CD4-positive, alpha-beta T cell (primary cell): ENCODE data around the gene MNX1. TPM values are rescaled to one million over a fixed set of nuclear protein-coding genes. Genes with fewer than 3 reads are reported as not detected.

Source experiments
- ATAC-seq: fragments of 200-7000 bp; cut with Tn5 transposase; one replicate; pipeline ENCODE4 v1.10.0; 2022; ENCODE audit warnings: mild to moderate bottlenecking; ENCODE audit not compliant: poor library complexity
- CTCF ChIA-PET: fragments of 350-600 bp; sonication (Branson Sonifier 250); formaldehyde crosslinking; loops from one replicate; lab custom pipeline; 2021; ENCODE audit warnings: antibody characterized with exemption, inconsistent platforms; lab: Charles Lee
- POLR2A ChIA-PET: fragments of 350-600 bp; sonication (Branson Sonifier 250); formaldehyde crosslinking; loops from one replicate; lab custom pipeline; 2021; ENCODE audit warnings: antibody characterized with exemption, inconsistent platforms; lab: Charles Lee
- DNase-seq, 14 experiments: peaks; one replicate each; pipeline ENCODE4 v3.0.0-alpha.2; 2013 to 2020; ENCODE audit warnings: mixed read lengths in 2 of 14
- H3K27ac ChIP-seq, 2 donors: one replicate each; pipeline versions ENCODE4 v1.5.1 to v1.7.0; 2013; ENCODE audit warnings: low read length in 2 of 2, low read depth in 1 of 2, mild to moderate bottlenecking in 1 of 2
- H3K27me3 ChIP-seq, 2 experiments: 1 replicate in 1 of 2; 2 replicates in 1 of 2; pipeline versions ENCODE4 v1.6.1 to v1.7.0; 2013; ENCODE audit warnings: low read length in 2 of 2, control low read depth in 1 of 2, mild to moderate bottlenecking in 1 of 2, moderate library complexity in 1 of 2; ENCODE audit not compliant: insufficient read depth in 2 of 2, control insufficient read depth in 1 of 2
- H3K36me3 ChIP-seq: one replicate; pipeline ENCODE4 v1.6.1; 2013; ENCODE audit warnings: low read length, control low read depth; ENCODE audit not compliant: insufficient read depth
- H3K4me1 ChIP-seq: one replicate; pipeline ENCODE4 v1.6.1; 2013; ENCODE audit warnings: low read length, control low read depth; ENCODE audit not compliant: insufficient read depth
- H3K4me3 ChIP-seq: one replicate; pipeline ENCODE4 v1.5.1; 2013; ENCODE audit warnings: mild to moderate bottlenecking, low read length, moderate library complexity
- H3K9me3 ChIP-seq, 2 experiments: 1 replicate in 1 of 2; 2 replicates in 1 of 2; pipeline versions ENCODE4 v1.6.1 to v1.7.0; 2013; ENCODE audit warnings: low read length in 2 of 2, mild to moderate bottlenecking in 2 of 2, control low read depth in 1 of 2, moderate library complexity in 1 of 2; ENCODE audit not compliant: control insufficient read depth in 1 of 2, insufficient read depth in 1 of 2
- H3K27ac Mint-ChIP-seq: one replicate; pipeline ENCODE4 v1.8.0; 2020; ENCODE audit warnings: mixed read lengths
- H3K27me3 Mint-ChIP-seq: one replicate; pipeline ENCODE4 v1.8.0; 2021; ENCODE audit warnings: mixed read lengths
- H3K36me3 Mint-ChIP-seq: one replicate; pipeline ENCODE4 v1.8.0; 2021; ENCODE audit warnings: low read depth, mixed read lengths
- H3K4me1 Mint-ChIP-seq: one replicate; pipeline ENCODE4 v1.8.0; 2021; ENCODE audit warnings: low read depth, mixed read lengths
- H3K4me3 Mint-ChIP-seq: one replicate; pipeline ENCODE4 v1.8.0; 2020; ENCODE audit warnings: mild to moderate bottlenecking, mixed read lengths
- H3K9me3 Mint-ChIP-seq: one replicate; pipeline ENCODE4 v1.8.0; 2020; ENCODE audit warnings: mixed read lengths
- CTCF ChIP-seq: fragments of 200-600 bp; IDR thresholded peaks from one replicate; pipeline ENCODE4 v1.8.0; 2022; ENCODE audit warnings: antibody characterized with exemption, mild to moderate bottlenecking
- intact Hi-C, 2 experiments: fragments of 100-400 bp; cut with DNase I in 1 of 2; cut with micrococcal nuclease in 1 of 2; formaldehyde crosslinking; loops; one replicate each; pipeline versions ENCODE4 v1.15.1 to v1.9.0; 2023 to 2025; cut with DNase I, micrococcal nuclease
- total RNA-seq, 174 experiments: library from RNA in 2 of 174; stranded (reverse) in 2 of 174; gene quantifications; one replicate each; pipeline ENCODE4 v1.2.3 and lab custom pipeline; 2021 to 2026

MNX1 gene
- total RNA-seq, 2 experiments from 2014 or later = 0.14 TPM; not detected in 1

GRCh38 chr7:157035302-157035701 is 24.8 kb upstream of the MNX1 start:
- no peak for DNase-seq
- Mint-ChIP-seq H3K27ac (no peak overlapping the region), H3K4me1 (no peaks in the 10 kb centered on the region), H3K36me3 (no peaks in the 10 kb centered on the region), H3K27me3 (peaks cover 46% of the 10 kb centered on the region), H3K4me3 (no peak overlapping the region), H3K9me3 (no peaks in the 10 kb centered on the region)
- peaks cover 5 to 24% of the 10 kb centered on the region in 2 experiments for H3K27me3 ChIP-seq
- intact Hi-C loops = no loop called here
- ChIA-PET CTCF (no interaction called here), POLR2A (no interaction called here)
- no peak overlapping the region for H3K27ac ChIP-seq
- ATAC-seq = no peak
- H3K4me1 ChIP-seq = no peaks in the 10 kb centered on the region
- no peak overlapping the region for H3K4me3 ChIP-seq
- H3K9me3 ChIP-seq = peaks cover 0 to 19% of the 10 kb centered on the region in 2 experiments
- no peak for TF ChIP-seq CTCF
- H3K36me3 ChIP-seq = no peaks in the 10 kb centered on the region

DNA sequence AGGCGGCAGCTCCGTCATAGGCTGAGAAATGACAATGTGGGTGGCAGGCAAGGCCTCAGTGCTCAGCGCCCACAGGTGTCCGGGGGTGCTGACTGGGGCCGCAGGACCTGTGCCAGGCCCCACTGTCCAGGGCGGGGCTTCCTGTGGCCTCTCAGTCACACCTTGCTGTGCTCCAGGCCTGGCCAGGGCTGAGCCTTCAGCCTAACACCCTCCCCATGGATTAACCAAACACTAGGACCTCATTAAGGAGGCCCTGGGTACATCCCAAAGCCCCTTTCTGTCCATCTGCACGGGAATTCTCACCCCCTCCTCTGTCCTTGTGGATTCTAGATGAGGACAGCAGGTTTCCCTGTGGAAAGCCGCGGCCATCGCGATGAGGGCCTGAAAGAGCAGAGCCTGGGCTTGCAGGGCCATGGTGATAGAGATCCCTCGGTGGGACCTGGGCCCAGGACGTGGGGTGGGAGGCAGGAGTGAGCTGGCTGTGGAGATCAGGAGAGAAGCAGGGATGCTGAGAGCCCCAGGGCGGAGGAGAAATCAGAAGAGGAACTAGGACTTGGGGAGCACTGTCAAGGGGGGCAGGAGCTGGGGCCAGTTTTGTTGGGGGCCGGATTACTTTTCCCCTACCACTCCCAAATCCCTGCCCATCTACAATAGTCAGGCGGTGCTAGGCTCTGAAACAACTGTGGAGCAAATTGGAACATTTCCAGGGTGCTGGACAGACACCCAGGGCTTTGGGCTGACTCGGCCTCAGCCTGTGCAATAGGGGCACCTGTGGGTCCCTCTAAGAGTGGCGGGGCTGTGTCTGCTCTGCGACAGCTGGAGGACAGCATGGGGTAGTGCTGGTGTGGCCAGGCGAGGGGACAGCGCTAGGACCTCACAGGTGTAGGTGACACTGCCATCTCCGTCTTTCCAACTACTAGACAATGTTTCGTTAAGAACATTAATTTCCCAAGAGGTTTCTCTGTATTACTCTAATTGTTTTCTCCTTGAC is 23.3 kb upstream of the MNX1 start:
- DNase-seq (no peak), ATAC-seq (no peak)
- Mint-ChIP-seq H3K4me1 (no peaks in the 10 kb centered on the region), H3K27me3 (peaks cover 57% of the 10 kb centered on the region), H3K9me3 (no peaks in the 10 kb centered on the region), H3K36me3 (no peaks in the 10 kb centered on the region), H3K4me3 (no peak overlapping the region), H3K27ac (no peak overlapping the region)
- no peaks in the 10 kb centered on the region for H3K36me3 ChIP-seq
- H3K4me3 ChIP-seq = no peak overlapping the region
- CTCF ChIA-PET = no interaction called here
- no peaks in the 10 kb centered on the region for H3K4me1 ChIP-seq
- peaks cover 0 to 15% of the 10 kb centered on the region in 2 experiments for H3K9me3 ChIP-seq
- POLR2A ChIA-PET = no interaction called here
- no peak overlapping the region for H3K27ac ChIP-seq
- intact Hi-C loops = no loop called here
- no peak for TF ChIP-seq CTCF
- peaks cover 5 to 30% of the 10 kb centered on the region in 2 experiments for H3K27me3 ChIP-seq

GRCh38 chr7:157032644-157033482 is 22.4 kb upstream of the MNX1 start:
- Mint-ChIP-seq H3K27me3 (peaks cover 67% of the 10 kb centered on the region), H3K9me3 (no peaks in the 10 kb centered on the region), H3K4me1 (no peaks in the 10 kb centered on the region), H3K36me3 (no peaks in the 10 kb centered on the region), H3K27ac (no peak overlapping the region), H3K4me3 (no peak overlapping the region)
- ATAC-seq (no peak), DNase-seq (no peak)
- H3K9me3 ChIP-seq = peaks cover 0 to 13% of the 10 kb centered on the region in 2 experiments
- ChIA-PET CTCF (no interaction called here), POLR2A (no interaction called here)
- no peaks in the 10 kb centered on the region for H3K36me3 ChIP-seq
- peaks cover 8 to 30% of the 10 kb centered on the region in 2 experiments for H3K27me3 ChIP-seq
- no peak overlapping the region for H3K4me3 ChIP-seq
- no peak for TF ChIP-seq CTCF
- H3K4me1 ChIP-seq = no peaks in the 10 kb centered on the region
- no peak overlapping the region for H3K27ac ChIP-seq
- intact Hi-C loops = no loop called here
